Fibroblast of villous mesenchyme (primary cell): ENCODE data around the gene RIPK1. TPM values are rescaled to one million over a fixed set of nuclear protein-coding genes. Genes with fewer than 3 reads are reported as not detected.
A peak's percentile ranks its signal among the peaks of the same experiment; 100 is the strongest.

Source experiments
- DNase-seq: peaks from one replicate; pipeline ENCODE4 v3.0.0-alpha.2; 2010; ENCODE audit warnings: low read depth
- H3K4me3 ChIP-seq: 2 replicates; pipeline ENCODE4 v1.5.1; 2011; ENCODE audit warnings: low read depth, mild to moderate bottlenecking, low read length
- CTCF ChIP-seq: IDR thresholded peaks from 2 replicates; pipeline ENCODE4 v1.5.1; 2012; ENCODE audit warnings: low read depth, mild to moderate bottlenecking, low read length; ENCODE audit not compliant: insufficient read depth
- total RNA-seq: library from RNA; depleted of rRNA; stranded (reverse); fragments of >200 nt; gene quantifications from 2 replicates; pipeline ENCODE4 v1.2.3, GENCODE V29; 2012

Gene RIPK1
- total RNA-seq, 1 donor: 28.5 TPM

GRCh38 chr6:3108746-3109414 lies 40.6 kb downstream of the RIPK1 start:
- DNase-seq: no peak
- TF ChIP-seq CTCF: no peak
- H3K4me3 ChIP-seq: no peak overlapping the region

GRCh38 chr6:3109761-3110160 lies 41.5 kb downstream of the RIPK1 start:
- no peak for TF ChIP-seq CTCF
- DNase-seq: no peak
- H3K4me3 ChIP-seq: no peak overlapping the region

- DNase-seq: no peak
- no peak overlapping the region for H3K4me3 ChIP-seq
- TF ChIP-seq CTCF: no peak
Observed at GRCh38 chr6:3114377-3114776, 46.1 kb downstream of the RIPK1 start.

- no peak for DNase-seq
- no peak for TF ChIP-seq CTCF
- peak overlapping the region; percentile 85 for H3K4me3 ChIP-seq
Observed at GRCh38 chr6:3117912-3118352, 49.6 kb downstream of the RIPK1 start.

- peak within 1 kb of the TSS; percentile 85 for H3K4me3 ChIP-seq
- DNase-seq: peak; percentile 92
- TF ChIP-seq CTCF: no peak
Observed at GRCh38 chr6:3118353-3119039, 50.2 kb downstream of the RIPK1 start, which contains the start of gene BPHL. TSS of gene BPHL (plus strand) at chr6:3118711. CDS start at chr6:3118741, 30 bp downstream.

GRCh38 chr6:3119040-3119723 lies 50.9 kb downstream of the RIPK1 start:
- peak overlapping the region; percentile 85 for H3K4me3 ChIP-seq
- DNase-seq: peak; percentile 36

More at GRCh38 chr6:3119040-3119723, 50.9 kb downstream of the RIPK1 start:
- TF ChIP-seq CTCF: no peak
